NCI-H146 treated with DMSO at 0.1 percent for 48 hours (cell line): Measurements from ENCODE around the gene PLAC9.

Experiments
- DNase-seq: peaks from one replicate; lab custom pipeline; 2025; ENCODE audit not compliant: unreplicated experiment; lab: John Stamatoyannopoulos, UW

The PLAC9 gene

DNA sequence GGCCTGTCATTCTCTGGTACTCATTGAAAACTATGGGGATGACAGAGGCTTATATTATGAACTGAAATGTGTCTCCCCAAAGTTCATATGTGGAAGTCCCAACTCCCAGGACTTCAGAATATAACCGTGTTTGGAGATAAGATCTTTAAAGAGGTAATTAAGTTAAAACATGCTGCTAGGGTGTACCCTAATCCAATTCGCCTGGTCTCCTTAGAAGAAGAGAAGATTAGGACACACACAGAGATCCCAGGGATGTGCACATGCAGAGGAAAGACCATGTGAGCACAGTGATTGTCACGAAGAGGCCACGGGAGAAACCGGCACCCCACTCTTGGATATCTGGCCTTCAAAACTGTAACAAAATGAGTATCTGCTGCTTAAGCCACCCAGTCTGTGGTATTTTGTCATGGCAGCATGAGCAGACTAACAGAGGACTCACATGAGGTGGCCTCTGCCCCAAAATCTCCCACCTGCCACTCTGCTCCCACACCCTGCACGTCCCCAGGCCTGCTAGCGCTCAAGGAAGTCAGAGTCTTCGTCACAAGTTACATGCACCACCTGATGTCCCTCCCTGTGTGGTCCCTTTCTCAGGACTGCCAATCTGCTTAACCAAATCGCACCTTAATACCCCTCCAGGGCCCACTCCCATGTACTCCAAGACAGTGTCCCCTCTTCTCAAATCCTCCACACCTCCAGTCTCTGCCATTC is 26.8 kb downstream of the PLAC9 start:
- DNase-seq, result no peak

DNA sequence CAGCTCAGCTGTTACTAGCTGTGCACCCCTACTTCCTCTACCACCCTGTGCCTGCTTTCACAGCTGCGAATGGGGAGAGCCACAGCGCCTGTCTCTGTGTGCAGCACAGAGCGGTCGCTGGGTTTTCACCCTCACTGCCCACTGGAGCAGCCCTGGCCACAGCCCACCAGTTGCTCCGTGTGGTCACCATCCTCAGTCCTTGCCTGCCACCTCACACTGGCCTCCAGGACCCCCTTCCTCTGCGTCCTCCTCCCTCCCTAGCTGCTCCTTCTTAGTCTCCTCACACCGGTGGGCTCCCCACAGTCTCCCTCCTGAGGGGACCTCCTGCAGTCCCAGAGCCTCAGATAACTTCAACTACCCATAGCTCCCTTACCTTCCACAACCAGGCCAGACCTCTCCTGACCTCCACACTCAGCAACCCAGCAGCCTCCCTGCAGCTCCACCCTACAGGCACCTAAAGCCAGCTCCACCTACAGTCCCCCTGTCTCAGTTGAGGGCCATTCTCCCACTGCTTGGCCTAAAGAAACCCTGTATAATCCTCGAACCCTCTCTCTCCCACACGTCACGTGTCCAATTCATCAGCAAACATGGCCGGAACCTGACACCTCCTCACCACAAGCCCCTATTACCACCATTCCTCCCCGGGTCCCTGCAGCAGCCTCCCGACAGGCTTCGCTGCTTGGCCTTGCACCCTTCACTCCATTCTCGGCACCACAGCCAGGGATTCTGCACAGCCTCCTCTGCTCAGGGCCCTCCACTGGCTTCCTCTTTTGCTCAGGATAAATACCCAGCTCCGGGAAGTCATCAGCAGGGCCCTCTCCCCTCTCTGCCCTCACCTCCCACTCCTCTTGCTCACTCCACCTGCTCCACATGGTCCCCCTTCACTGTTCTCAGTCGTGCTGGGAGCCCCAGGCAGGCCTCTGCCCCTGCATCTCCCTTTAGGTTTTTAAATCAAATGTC is 28.1 kb downstream of the PLAC9 start:
- DNase-seq, result no peak

DNA sequence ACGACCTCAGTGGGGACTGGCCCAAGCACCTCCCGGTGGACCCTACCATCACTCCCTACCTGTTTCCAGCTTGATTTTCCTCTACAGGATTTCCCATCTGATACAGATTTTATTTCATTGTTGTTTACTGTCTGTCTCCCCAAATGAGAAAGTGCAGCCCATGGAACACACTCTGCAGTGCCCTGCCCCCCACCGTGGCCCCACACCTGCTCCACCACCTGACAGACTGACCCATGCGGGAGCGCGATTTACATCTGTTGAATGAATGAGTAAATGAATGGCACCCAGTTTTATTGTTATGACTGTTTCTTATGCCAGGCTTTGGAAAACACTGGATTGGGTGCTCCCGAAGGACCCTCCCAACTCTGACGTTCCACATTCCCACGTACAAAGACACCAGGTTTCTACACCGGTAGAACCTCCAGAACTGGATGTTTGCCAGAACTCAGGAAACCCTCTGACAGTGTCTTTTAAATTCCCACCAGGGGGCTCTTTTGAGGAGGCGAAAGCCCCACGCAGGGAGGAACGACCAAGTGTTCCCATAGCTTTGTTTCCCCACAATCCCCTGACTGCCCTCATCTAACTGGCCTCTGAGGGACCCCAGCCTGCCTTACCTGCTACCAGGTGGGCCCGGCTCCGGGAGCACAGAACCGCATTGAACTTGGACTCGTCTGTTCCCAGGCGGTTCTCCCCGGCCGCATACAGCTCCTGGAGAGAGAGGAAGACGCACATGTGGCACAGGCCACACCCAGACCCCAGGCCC is 29.0 kb downstream of the PLAC9 start:
- DNase-seq, result no peak

DNA sequence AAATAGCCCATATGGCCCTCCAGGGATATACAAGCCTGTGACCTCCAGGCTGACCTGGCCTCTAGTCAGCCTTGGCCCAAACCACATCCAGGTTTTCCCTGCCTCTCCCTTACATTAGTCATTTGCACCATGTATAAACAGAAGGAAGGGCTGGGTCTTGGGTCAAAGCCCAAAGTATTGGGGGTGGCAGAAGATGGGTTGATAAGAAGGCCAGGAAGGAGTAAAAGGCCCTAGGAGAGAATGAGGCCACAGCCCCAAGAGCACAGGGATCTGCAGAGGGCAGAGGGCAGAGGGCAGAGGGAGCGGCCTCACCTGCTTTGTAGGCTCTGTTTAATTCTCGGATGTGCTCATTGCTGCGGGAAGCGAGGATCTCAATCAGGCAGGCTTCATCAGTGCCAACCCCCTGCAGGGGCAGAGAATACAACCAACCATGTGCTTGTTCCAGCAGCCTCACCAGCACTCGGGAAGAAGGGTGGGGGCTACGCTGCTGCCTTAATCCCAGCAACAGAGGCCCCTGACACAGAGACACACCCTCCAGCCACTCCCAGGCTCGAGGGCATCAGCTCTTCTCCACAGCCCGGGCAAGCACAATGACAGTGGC is 31.3 kb downstream of the PLAC9 start:
- DNase-seq, result no peak

DNA sequence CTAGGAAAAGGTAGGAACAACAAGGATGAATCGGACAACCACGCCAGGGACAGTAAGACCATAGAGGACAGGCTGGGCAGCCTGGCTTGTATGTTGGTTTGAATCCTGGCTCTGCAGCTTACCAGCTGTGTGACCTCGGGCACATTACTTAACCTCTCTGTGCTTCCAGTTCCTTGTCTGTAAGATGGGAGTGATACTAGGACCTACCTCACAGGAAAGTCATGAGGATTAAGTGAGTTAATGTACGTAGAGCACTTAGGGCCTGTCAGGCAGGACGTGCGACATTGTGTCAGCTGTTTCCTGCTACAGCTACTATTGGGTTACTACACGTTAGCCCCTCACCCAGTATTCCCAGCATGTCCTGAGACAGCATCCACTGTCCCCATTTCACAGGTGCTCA is 32.1 kb downstream of the PLAC9 start:
- no peak for DNase-seq

DNA sequence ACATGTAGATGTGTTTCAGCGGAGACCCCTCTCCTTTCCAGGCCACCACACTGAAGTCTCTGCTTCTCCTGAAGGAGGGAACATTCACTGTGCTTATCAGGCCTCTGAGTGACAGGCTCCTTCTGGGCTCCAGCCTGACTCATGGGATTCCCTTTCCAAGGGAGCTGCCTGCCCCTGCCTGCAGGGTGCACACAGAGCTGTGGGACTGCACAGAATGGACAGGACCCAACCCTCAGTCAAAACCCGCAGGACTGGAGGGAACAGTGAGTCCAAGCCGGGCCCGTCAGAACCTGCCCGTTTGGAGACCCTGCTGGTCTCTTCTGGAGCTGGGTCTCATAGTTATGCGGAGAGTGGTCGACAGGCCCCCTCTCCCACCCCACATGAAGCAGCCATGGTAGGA is 32.6 kb downstream of the PLAC9 start:
- no peak for DNase-seq

DNA sequence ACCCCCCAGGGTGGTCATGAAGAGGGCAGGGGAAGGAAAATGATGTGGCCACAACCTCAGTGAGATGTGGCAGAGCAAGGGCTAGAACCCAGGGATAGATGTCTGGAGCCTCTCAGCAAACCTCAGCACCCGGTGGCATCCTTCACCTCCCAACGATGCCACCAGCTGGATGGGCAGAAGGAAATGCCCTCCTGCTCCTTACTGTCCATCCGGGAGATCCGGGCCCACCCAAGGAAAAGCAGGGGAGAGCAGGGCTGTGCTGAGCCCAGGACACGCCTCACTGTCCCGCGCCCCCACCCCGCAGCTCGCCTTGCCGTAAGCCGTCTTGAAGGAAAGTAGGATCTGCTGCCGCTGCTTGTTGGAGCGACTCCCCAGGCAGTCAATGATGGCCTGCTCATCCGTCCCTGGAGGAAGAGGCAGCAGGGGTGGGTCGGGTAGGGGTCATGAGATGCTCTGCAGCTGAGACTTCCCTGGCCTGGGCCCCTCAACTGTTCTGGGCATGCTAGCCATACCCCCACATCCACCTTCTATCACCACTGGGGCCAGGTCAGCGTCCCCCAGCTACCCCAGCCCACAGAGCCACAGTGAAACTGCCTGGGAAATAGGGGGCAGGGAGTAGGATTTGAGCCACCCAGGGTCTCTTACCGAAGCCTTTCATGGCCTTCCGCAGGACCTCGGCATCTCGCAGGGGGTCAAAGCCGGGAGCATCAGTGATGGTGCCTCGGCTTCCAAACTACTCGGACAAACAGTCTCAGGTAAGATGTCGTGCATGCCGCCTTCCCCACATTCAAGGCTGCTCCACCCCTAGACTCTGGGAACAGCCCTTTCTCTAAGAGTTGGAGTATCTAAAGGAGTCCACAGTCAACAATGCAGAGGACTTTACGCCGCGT is 34.3 kb downstream of the PLAC9 start:
- DNase-seq, result no peak

DNA sequence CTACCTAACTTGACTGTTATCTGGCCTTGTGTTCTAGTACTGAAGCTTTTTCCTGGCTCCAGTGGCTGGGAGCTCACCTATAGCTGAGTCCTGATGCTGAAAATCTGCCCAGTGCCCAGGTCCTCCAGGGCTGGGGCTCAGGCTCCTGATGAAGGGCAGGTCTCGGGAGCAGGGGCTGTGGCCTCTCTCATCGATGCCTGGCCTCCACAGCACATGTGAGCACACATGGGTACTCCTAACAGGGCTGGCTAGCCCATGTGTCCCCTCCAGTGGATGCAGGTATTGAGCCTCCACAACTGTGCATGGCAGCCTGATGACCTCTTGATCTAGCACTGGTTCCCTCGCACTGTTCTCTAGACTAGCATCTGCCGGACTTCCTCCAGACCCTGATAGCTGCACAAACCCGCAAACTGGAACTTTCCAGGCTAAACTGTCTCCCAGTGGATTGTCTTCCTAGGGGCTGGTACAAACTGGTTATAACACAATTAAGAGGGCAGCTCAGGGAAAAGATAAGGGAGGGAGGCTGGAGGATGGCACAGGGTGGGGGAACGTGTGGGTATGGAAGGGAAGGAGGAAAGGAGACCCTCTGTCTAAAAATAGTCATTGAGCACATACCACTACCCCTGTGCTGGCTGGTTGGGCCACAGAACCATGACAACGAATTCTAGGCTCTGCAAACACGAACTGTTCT is 35.1 kb downstream of the PLAC9 start:
- no peak for DNase-seq

DNA sequence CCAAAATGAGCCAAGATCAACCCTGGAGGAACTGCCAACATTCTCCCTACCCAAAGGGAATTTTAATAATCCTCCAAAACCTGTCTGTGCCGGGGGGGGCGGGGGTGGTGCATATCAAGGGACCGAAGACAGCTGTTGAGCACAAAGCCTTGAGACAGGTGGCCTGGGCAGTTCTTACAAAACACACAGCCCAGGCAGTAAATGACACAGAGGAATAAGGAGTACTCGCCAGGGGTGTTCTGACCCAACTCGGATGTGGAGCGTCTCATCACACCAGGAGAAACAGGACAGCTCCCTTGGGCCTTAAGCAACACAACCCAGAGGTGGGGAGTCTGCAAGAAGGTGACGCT is 35.6 kb downstream of the PLAC9 start:
- DNase-seq, result no peak

DNA sequence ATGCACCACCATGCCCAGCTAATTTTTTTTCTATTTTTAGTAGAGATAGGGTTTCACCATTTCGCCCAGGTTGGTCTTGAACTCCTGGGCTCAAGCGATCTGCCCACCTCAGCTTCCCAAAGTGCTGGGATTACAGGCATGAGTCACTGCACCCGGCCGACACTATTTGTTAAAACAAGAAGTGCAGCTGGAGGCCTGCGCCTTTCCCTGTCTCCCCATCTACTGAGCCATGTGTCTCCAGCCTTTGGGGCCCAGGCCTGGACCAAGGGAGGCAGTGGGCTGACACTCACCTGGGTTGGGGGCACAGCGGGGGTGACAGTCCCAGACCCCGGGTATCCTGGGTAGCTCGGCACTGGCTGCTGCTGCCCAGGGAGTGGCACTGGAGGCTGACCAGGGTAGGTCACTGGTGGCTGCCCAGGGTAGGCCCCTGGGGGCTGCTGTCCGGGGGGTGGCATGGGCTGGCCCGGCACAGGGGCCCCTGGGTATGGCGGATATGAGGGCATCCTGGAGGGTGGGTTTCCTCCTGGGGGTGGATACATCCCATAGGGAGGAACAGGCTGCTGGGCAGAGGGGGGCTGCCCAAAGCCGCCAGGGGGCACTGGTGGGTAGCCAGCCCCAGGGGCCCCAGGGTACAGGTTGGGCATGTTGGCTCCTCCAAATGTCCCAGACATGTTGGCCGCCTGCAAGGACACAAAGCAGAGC is 36.3 kb downstream of the PLAC9 start:
- no peak for DNase-seq

DNA sequence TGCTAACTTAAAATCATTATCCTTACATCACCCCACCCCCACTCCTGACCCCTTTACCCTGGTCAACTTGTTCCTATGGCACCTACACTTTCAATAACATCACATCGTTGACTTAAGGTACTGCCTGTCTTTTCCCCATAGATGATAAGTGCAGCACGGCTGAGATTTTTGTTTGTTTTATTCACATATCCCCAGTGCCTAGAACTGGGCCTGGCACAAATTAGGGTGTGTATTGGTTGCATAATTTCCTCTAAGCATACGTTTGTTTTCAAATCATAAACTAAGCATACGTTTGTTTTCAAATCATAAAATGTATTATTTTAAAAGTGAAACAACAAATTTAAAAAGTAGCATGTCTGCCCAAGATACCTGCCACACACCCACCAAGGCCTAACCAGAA is 37.5 kb downstream of the PLAC9 start:
- DNase-seq, result no peak

DNA sequence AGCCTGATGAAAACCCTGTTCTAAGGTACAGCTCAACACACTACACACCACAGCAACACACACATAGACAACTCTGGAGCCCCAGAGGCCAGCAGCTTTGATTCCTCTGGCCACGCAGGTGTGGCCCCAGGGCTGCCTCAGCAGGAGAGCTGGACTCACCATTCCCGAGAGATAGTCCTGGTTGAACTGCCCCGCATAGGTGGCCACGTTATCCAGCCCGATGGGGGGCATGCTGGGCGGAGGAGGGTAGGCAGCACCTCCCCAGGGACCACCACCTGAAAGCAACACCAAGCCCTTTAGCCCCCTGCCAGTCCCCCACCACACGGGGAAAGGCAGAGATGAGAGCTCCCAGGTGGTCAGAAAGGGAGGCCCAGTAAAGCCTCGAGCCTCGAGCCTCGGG is 38.1 kb downstream of the PLAC9 start:
- DNase-seq, result no peak

DNA sequence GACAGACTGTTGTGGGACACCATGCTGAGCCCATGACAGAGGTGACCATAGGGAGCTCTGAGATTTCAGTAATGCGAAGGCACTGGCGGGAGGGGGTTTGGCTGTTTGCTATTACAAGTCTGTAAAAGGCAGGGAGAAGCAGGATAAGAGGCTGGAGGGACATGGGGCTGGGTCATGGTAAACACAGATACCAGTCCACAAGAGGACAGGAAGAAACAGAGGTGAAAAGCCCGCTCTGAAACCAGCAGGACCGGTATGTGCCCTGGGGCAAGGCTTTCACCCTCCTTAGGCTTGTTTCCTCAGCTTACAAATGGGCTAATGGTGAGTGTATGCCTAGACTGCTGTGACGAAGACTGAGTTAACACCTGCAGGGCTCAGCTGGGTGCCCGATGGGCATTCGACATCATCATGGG is 38.7 kb downstream of the PLAC9 start:
- peak; percentile 52 for DNase-seq

DNA sequence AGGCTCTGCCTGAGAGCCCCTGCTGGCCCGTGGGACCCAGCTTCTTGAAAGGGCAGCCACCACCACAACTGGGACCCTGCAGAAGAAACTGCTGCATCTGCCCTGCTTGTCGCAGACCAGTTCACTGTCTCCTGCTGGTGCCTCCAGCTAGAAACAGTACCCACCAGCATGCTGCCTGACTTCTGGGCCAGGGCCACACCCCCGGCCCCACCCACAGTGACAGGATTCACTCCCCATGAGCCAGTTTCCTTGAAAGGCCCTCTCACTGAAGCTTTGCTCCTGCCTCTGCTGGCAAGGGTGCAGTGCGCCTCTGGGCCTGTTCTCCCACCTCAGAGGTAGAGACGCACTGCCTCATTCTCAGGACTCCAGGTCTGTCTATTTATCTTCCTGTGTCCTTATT is 40.4 kb downstream of the PLAC9 start:
- no peak for DNase-seq

DNA sequence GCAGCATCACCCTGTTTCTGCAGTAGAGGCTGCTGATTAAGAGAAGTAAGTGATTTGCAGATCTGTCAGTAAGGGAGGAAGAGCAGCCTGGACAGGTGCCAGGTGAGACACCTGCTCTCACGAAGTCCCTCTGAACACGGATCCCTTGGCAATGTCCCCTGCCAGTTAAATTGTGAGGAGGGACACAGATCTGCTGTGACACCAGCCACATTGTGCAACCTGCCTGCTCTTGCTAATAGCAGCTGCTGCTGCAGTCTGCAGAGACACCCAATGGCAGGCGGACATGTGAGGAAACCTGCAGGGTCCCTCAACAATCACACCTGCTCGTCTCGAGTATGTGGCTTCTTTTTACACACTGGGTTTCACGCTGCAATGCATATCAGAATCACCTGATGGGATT is 40.9 kb downstream of the PLAC9 start:
- peak; percentile 80 for DNase-seq

DNA sequence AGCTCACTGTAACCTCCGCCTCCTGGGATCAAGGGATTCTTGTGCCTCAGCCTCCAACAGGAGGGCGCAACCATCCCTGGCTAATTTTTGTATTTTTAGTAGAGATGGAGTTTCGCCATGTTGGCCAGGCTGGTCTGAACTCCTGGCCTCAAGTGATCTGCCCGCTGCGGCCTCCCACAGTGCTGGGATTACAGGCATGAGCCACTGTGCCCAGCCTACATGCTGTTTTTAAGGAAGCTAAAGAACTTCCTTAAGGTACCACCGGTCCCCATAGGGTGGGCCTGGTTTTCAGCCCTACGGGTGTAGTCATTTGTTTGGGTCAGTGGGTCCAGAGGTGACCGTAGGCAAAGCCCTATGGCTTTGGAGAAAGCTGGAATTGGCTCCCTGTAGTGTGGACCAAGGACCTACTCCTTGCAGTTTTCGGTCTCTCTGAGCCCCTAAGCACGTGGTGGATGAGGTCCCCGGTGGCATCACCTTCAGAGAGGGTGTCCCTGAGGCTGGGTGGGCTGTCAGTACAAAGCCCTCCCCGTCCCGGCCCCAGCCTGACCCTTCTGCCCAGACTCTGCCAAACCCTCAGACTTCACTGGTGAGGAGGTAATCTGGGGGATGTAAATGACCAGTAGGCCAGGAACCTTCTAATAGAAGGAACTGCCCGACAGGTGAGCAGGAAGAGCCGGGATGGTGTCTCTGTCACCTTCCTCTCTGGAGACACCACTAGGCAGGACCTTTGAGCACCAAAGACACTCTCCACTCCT is 42.3 kb downstream of the PLAC9 start:
- DNase-seq, result no peak

DNA sequence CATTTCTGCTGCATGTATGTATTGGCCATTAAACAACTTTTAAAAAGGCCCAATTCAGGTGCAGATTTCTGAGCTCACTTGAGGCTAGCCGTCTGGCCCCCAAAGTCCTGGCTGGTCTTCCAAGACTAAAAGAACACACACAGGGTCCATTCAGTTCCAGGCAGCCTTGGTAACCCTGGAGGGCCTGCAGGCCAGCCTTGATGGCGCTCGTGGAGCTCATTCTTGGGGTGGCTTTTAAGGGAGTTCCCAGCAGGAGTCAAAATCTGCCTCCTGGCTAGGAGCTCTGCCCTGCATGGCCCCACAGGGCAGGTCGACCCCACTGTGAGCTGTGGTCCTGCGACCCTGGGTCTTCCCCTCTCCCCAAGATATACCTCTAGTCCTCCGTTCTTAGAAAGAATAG is 44.0 kb downstream of the PLAC9 start:
- no peak for DNase-seq
